Stimulated activated CD8-positive, alpha-beta memory T cell treated with anti-CD3 and anti-CD28 coated beads, Interleukin-4, amount 100 ng/mL, for 1 hour (primary cell): ENCODE measurements around the gene PGF.
"Not testable (repeated sequence)": the region's sequence is repeated elsewhere in the genome, so short reads cannot be mapped to it uniquely, and the experiment has no call there.

Source experiments
- DNase-seq, 2 donors: peaks; one replicate each; pipeline ENCODE4 v3.0.0-alpha.2; 2020; ENCODE audit warnings: low read depth in 2 of 2, low spot score in 1 of 2

PGF gene

GRCh38 chr14:74955229-74956026 lies at the start of gene PGF:
TSS of gene PGF (minus strand) at chr14:74955597. CDS start at chr14:74955242, 355 bp downstream.
- peak in 1 of 2 donors; percentile 13 for DNase-seq

DNA sequence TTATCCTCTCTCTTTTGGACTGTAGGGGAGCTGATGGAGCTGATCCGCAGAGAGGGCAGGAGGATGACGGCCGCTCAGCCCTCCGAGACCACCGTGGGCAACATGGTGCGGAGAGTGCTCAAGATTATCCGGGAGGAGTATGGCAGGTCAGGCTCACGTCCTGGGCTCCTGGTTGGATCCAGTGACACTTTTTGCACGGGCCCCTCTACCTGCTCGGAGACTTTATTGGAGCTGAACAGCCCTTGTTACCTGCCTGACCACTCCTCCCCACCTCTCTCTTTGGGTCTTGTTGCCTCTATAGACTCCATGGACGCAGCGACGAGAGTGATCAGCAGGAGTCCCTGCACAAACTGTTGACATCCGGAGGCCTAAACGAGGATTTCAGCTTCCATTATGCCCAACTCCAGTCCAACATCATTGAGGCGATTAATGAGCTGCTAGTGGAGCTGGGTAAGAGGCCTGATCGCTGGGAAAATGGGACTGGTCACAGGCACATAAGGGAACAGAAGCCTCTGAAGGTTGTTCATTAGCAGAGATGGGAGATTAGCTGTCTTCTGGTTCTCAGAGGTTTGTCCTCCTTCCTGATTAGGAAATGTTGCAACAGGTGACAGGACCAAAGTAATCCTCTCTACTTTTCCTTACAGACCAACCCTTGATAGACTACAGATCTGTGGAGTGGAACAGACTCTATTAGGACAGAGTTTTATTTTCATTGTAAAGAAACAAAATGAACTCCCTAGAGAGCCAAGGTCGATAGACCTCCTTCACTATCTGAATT lies 48.0 kb upstream of the PGF start:
- DNase-seq: no peak

- DNase-seq: peak; percentile 95 to 98
These were observed 47.2 kb upstream of the PGF start, which contains the start of gene EIF2B2 for GRCh38 chr14:75002392-75003249. TSS of gene EIF2B2 (plus strand) at chr14:75002921. CDS start at chr14:75002991, 70 bp downstream.

DNA sequence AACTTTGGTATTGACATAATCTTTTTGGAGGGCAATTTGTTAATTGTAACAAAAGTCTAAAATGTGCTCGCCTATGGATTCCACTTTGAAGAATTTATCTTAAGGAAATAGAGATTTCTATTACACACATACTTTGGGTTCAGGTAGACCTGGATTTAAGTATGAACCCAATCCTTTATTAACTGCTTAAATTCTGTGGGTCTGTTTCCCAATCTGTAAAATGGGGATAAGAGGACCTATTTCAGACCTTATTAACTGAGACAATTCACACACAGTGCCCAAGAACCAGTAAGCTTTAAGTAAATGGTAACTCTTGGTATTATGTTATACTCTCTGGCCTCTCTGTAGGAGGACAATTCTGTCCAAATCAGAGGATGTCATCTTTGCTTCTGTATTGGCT lies 46.5 kb upstream of the PGF start:
- DNase-seq: no peak

GRCh38 chr14:75001261-75001660 lies 45.9 kb upstream of the PGF start:
- no peak for DNase-seq

- DNase-seq: not testable (repeated sequence)
These were observed 40.4 kb upstream of the PGF start for GRCh38 chr14:74995781-74996180.

DNA sequence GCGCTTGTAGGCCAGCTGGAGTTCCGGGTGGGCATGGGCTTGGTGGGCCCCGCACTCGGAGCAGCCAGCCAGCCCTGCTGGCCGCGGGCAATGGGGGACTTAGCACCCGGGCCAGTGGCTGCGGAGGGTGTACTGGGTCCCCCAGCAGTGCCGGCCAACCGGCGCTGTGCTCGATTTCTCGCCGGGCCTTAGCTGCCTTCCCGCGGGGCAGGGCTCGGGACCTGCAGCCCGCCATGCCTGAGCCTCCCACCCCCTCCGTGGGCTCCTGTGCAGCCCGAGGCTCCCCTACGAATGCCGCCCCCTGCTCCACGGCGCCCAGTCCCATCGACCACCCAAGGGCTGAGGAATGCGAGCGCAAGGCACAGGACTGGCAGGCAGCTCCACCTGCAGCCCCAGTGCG lies 38.8 kb upstream of the PGF start:
- not testable (repeated sequence) for DNase-seq

DNA sequence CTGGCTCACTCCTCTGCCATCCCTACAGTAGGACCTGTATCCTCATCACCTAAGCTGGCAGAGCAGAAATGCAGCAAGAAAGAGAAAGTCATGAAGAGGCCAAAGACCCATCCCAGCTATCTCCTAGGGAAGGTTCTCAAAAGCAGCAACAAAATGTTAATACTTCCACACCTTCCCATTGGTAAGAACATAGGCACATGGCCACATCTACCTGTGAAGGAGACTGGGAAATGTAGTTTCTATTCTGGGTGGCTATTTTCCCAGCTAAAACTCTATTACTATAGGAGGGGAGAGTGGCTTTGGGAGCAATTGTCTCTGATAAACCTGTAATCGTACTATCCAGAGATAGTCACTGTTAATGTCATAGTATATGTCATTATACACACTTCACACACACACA lies 33.6 kb upstream of the PGF start:
- no peak for DNase-seq

DNA sequence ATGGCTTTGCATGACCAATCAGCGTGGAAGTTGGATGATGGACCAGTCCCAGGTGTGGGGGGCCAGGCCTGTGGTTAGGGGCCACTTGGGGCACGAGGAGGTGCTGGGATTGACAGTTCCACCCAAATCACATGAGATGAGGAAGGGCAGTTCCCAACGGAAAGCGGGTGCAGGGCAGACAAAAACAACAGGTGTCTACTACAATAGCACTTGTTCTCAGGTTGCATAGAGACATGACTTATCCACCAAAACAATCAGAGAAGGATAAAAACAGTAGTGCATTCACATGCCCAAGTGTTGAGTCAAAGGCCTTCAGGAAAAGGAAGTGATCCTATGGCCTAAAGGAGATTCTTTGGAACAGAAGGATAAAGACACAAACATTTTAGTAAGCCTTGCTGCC lies 32.7 kb upstream of the PGF start:
- DNase-seq: no peak

DNA sequence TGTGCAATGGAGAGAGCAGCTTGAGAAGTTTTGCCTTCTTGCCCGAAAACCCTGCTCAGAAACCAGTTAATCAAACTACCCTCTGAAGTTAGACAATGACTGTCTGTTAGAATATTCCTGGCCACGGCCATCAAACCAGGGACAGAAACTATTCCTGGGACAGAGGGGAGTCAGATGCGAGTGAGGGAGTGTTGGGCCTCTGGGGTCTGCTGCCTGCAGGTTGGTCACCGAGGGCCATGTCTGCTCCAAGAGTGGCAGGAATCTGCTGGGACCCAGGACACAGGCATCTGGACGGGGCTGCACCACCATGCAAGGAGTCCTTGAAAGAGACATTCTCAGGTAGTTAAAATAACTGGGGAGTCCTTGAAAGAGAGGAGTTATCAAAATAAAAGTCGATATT lies 30.4 kb upstream of the PGF start:
- no peak for DNase-seq

DNA sequence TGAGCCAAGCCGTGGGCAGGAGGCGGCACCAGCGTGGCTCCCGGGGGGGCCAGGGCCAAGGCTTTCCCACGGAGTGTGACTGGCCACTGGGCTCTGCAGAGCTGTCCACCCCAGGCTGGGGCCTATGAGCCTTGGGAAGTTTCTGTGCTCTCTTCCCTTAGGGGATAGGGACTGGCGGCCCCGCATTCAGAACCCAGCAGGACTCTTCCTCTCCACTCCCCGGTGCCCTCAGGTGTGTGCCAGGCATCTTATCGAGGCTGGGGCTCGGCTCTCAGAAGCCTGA lies 29.6 kb upstream of the PGF start:
- DNase-seq: no peak

- no peak for DNase-seq
These were observed 29.0 kb upstream of the PGF start for GRCh38 chr14:74984236-74985027.

GRCh38 chr14:74983343-74983742 lies 27.9 kb upstream of the PGF start:
- DNase-seq: no peak

DNA sequence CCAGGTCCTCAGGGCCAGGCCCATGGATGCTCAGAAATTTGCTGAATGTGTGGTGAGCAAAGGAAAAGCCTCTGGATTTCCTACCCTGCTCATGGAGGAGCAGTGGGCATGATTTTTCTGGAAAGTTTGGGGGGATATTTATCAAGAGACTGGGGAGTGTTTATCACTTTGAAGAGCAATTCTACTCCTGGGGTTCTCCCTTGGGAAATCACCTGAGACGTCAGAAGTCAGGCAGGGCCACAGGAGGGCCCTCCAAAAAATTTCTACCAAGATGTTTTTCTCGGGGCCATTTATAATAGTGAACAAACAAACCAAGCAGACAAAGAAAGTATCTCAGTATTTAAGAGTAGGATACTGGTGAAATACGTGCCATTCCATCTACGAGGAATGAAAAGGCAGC lies 27.3 kb upstream of the PGF start:
- no peak for DNase-seq

DNA sequence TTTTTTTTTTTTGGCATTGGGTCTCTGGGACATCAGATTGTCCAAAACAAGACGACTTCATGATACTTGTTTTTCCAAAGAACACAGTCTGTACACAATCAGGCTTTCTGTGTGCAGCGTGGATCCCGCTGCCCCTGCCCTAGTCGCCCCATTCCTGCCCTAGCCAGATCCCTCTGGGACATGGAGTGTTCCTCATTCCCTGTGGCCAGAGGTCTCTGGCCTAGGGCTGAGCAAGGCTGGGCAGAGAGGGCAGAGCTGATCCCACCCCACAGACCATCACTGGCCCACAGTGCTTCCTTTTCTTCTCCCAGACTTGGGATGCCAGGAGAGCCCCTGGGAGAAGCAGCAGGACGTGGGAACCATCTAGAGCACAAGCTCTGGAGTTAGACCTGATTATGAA lies 26.4 kb upstream of the PGF start:
- DNase-seq: no peak

DNA sequence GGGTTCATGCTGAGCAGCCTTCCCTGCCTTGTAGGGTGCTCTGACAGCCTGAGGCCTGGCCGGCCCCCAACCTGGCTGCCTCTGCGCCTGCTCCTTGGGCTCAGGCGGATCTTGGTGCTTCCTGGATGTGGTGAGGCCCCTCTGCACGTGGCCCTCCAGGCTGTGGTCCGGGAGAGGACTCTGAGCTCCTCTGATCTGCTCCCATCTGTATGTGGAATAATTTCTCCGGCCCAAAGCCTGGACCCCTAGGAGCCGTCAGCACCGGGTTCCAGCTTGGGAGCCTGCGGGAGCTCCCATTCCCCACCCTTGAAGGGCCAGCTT lies 26.0 kb upstream of the PGF start:
- no peak for DNase-seq

- DNase-seq: no peak
These were observed 25.5 kb upstream of the PGF start for GRCh38 chr14:74980731-74981461.

DNA sequence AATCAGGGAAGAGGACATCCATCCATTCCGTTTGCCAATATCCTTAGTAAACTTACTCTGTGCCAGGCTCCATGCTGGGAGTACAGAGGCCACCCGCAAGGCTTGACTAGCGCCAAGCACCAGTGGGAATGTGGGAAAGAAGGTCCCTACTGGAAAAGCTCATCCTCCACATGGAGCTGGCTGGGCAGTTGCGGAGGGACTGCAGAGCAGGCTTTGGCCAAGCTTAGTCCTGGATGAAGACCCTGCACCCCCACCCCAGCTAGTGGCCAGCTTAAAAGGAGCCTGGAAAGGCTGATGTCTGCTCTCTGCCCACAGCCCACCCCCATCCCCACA lies 25.0 kb upstream of the PGF start:
- DNase-seq: no peak

DNA sequence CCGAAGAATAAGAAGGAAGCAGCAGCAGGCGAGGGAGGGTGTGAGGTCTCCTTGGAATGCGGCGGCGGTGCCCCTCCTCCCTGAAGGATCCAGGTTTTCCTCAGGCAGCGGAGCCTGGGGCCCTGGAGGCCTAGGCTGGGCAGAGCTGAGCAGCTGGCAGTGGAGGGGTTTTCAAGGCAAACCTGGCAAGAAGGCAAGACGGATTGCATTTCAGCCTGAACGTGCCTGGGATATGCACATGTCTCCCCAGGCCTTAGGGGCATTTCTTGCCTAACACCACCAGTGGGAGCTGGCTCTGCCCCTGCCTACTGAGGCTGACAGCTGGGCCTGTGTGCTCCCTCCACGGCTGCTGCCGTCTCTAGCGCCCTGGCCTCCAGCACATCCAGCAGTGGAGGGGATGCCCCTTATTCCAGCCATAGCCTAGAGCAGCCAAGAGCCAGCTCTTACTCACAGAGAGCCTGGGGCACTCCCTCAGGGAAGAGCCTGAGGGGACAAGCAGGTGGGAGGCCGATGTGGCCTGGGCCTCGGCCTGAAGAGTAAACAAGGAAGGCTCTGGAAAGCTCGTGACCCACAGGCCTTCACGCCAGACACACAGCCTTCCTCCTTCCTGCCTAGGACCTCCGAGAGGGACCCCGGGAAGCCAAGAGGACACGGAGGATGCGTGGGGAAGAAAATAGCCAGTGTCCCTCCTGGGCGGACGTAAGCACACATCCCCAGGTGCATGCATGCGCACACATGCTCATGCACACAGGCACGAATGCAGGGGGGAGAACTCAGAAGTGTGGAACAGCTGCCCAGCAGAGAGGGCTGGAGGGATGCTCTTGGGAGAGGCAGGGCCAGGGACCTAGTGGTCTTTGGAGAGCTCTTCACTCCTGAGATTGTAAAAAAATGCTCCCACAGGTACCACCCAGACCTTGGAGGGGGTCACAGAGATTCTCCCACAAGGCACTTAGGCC lies 24.3 kb upstream of the PGF start:
- no peak for DNase-seq
